ENCODE measurements around the gene WDR5. TPM values are rescaled to one million over a fixed set of nuclear protein-coding genes. Genes with fewer than 3 reads are reported as not detected.

WDR5 gene
- total RNA-seq, 1 experiment from 2014 or later = 76.4 TPM

DNA sequence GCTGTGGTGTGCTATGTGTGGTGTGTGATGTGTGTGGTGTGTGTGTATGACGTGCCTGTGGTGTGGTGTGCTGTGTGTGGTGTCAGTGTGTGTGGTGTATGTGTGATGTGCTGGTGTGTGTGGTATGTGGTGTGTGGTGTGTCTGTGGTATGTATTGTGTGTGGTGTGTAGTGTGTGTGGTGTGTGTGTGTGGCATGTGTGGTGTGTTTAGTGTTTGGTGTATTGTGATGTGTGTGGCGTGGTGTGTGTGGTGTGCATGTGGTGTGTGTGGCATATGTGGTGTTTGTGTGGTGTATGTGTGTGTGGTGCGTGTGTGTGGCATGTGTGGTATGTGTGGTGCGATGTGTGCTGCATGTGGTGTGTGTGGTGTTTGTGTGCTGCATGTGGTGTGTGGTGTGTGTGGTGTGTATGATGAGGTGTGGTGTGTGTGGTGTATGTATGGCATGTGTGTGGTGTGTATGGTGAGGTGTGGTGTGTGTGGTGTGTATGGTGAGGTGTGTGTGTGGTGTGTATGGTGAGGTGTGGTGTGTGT lies 46.7 kb downstream of the WDR5 start:
- POLR2A ChIA-PET (ENCODE audit: low non-redundant PET) = no interaction called here
- Histone ChIP-seq H3K4me1 (ENCODE audit: insufficient read depth, low read length, poor library complexity, severe bottlenecking) (peaks cover 6% of the 10 kb centered on the region), H3K9me3 (ENCODE audit: low read depth, low read length, poor library complexity, severe bottlenecking) (no peaks in the 10 kb centered on the region), H3K4me3 (ENCODE audit: low read depth, low read length, poor library complexity, severe bottlenecking) (no peak overlapping the region), H3K27me3 (replicated peaks; ENCODE audit: insufficient read depth, low read depth, low read length, poor library complexity) (no peaks in the 10 kb centered on the region), H3K27ac (ENCODE audit: low read depth, low read length, poor library complexity, severe bottlenecking) (no peak overlapping the region), H3K36me3 (ENCODE audit: insufficient read depth, low read length, poor library complexity, severe bottlenecking) (no peaks in the 10 kb centered on the region)
- DNase-seq (ENCODE audit: low spot score) = no peak
- CTCF ChIA-PET = no interaction called here
- intact Hi-C loops (cut with micrococcal nuclease; ENCODE audit: unreplicated experiment) = no loop called here
- TF ChIP-seq EZH2 (IDR thresholded peaks at IDR 0.05; ENCODE audit: borderline replicate concordance, low read depth, low read length, poor library complexity, severe bottlenecking) = no peak
- TF ChIP-seq, protein P1, sequence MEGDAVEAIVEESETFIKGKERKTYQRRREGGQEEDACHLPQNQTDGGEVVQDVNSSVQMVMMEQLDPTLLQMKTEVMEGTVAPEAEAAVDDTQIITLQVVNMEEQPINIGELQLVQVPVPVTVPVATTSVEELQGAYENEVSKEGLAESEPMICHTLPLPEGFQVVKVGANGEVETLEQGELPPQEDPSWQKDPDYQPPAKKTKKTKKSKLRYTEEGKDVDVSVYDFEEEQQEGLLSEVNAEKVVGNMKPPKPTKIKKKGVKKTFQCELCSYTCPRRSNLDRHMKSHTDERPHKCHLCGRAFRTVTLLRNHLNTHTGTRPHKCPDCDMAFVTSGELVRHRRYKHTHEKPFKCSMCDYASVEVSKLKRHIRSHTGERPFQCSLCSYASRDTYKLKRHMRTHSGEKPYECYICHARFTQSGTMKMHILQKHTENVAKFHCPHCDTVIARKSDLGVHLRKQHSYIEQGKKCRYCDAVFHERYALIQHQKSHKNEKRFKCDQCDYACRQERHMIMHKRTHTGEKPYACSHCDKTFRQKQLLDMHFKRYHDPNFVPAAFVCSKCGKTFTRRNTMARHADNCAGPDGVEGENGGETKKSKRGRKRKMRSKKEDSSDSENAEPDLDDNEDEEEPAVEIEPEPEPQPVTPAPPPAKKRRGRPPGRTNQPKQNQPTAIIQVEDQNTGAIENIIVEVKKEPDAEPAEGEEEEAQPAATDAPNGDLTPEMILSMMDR (conservative IDR thresholded peaks at IDR 0.05; ENCODE audit: low read depth, low read length) = no peak
- no TSS peak for BruUV-seq (replicated peaks)

DNA sequence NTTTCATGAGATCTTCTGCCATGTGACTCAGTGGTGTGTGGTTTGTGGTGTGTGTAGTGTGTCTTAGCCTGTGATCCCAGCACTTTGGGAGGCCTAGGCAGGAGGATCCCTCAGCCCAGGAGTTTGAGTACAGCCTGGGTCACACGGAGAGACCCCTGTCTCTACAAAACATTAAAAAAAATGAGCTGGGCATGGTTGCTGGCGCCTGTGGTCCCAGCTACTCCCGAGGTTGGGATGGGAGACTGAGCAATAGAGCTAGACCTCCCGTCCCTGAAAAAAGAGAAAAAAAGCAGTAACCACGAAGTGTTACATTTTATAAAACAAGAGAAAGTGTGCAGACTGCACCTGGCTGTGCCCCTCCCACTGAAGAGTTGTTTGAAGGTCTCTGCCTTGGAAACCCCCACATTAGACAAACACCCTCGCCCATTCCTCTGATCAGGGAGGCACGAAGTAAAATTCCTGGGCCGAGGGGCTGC lies 49.7 kb downstream of the WDR5 start:
- intact Hi-C loops (cut with micrococcal nuclease; ENCODE audit: unreplicated experiment) = no loop called here
- no peak for TF ChIP-seq EZH2 (IDR thresholded peaks at IDR 0.05; ENCODE audit: borderline replicate concordance, low read depth, low read length, poor library complexity, severe bottlenecking)
- TF ChIP-seq, protein P1 (conservative IDR thresholded peaks at IDR 0.05; ENCODE audit: low read depth, low read length) = no peak
- Histone ChIP-seq H3K36me3 (ENCODE audit: insufficient read depth, low read length, poor library complexity, severe bottlenecking) (no peaks in the 10 kb centered on the region), H3K4me3 (ENCODE audit: low read depth, low read length, poor library complexity, severe bottlenecking) (no peak overlapping the region), H3K27me3 (replicated peaks; ENCODE audit: insufficient read depth, low read depth, low read length, poor library complexity) (no peaks in the 10 kb centered on the region), H3K4me1 (ENCODE audit: insufficient read depth, low read length, poor library complexity, severe bottlenecking) (peaks cover 3% of the 10 kb centered on the region), H3K9me3 (ENCODE audit: low read depth, low read length, poor library complexity, severe bottlenecking) (no peaks in the 10 kb centered on the region), H3K27ac (ENCODE audit: low read depth, low read length, poor library complexity, severe bottlenecking) (no peak overlapping the region)
- ChIA-PET CTCF (interaction anchor here (1.2 kb wide), 1 partner anchor 14 kb away, joined by 3 read pairs; no protein-coding TSS in a partner anchor), POLR2A (ENCODE audit: low non-redundant PET) (no interaction called here)
- DNase-seq (ENCODE audit: low spot score) = no peak
- no TSS peak for BruUV-seq (replicated peaks)

DNA sequence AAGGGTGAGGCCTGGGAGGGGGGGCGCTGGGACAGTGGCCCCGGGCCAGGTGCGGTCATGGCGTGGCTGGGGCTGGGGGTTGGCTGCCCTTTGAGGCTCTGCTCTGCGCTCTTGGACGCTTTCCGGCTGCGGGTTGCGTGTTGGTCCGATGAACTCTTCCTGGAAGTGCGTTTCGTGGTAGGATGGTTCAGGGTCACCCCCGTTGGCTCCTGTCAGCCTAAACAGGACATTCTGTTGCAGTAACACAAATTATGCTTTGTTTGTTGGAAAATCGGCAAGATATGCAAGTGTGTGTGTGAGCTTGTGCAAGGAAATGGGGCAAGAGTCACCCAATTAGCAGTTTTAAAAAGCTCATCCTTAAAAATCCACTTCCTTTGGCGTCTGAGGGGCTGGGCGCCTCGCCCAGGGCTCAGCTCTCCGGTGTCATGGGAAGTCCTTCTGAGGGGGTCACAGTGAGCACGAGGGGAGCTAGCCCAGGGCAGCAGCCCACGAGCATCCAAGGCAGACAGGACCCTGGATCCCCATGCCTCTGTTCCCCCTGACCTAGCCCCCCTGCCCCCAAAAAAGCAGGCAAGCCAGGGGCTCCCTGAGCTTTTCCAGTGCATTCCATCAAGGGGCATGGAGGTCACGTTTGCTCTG lies 50.7 kb downstream of the WDR5 start:
- intact Hi-C loops (cut with micrococcal nuclease; ENCODE audit: unreplicated experiment) = no loop called here
- Histone ChIP-seq H3K4me3 (ENCODE audit: low read depth, low read length, poor library complexity, severe bottlenecking) (no peak overlapping the region), H3K36me3 (ENCODE audit: insufficient read depth, low read length, poor library complexity, severe bottlenecking) (no peaks in the 10 kb centered on the region), H3K9me3 (ENCODE audit: low read depth, low read length, poor library complexity, severe bottlenecking) (no peaks in the 10 kb centered on the region), H3K27me3 (replicated peaks; ENCODE audit: insufficient read depth, low read depth, low read length, poor library complexity) (no peaks in the 10 kb centered on the region), H3K4me1 (ENCODE audit: insufficient read depth, low read length, poor library complexity, severe bottlenecking) (peaks cover 3% of the 10 kb centered on the region), H3K27ac (ENCODE audit: low read depth, low read length, poor library complexity, severe bottlenecking) (no peak overlapping the region)
- ChIA-PET CTCF (interaction anchor here (1.2 kb wide), 1 partner anchor 15 kb away, joined by 3 read pairs; no protein-coding TSS in a partner anchor), POLR2A (ENCODE audit: low non-redundant PET) (no interaction called here)
- no peak for TF ChIP-seq EZH2 (IDR thresholded peaks at IDR 0.05; ENCODE audit: borderline replicate concordance, low read depth, low read length, poor library complexity, severe bottlenecking)
- TF ChIP-seq, protein P1 (conservative IDR thresholded peaks at IDR 0.05; ENCODE audit: low read depth, low read length) = no peak
- DNase-seq (ENCODE audit: low spot score) = no peak
- no TSS peak for BruUV-seq (replicated peaks)

Measured in A673 (cell line).